DOHH2 (cell line): ENCODE results near the gene FAM221B.

Source experiments
- EZH2phosphoT487 ChIP-seq: fragments of 200-600 bp; sonication (generic); IDR thresholded peaks from 2 replicates; pipeline ENCODE4 v1.6.1; 2017; ENCODE audit warnings: borderline replicate concordance, mild to moderate bottlenecking, antibody characterized with exemption, low read length, moderate library complexity, mixed read lengths
- TF ChIP-seq, protein P1 (sequence below): fragments of 200-600 bp; sonication (generic); IDR thresholded peaks from one replicate; pipeline ENCODE4 v1.5.1; 2014; ENCODE audit warnings: antibody characterized with exemption, mild to moderate bottlenecking, low read depth, low read length; ENCODE audit not compliant: poor library complexity, severe bottlenecking

DNA sequence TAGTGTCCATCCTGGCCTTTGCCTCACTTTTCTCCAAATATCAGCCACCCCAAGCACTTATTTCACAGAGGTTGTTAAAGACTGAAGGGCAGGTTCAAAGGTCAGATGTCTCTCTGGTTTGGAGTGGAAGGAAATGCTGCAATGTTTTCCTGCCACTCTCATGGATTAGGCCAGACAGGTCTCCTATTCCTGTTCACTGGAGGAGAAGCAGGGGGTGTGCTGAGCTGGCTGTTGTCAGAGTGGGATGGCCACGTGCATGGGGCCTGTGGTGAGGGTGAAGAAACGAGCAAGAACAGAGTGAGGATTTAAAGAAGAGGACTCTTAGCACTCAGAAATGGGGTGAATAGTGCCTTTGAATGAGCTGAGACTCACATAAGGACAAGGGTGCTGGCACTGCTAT is 7.2 kb upstream of the FAM221B start:
- TF ChIP-seq, protein P1, sequence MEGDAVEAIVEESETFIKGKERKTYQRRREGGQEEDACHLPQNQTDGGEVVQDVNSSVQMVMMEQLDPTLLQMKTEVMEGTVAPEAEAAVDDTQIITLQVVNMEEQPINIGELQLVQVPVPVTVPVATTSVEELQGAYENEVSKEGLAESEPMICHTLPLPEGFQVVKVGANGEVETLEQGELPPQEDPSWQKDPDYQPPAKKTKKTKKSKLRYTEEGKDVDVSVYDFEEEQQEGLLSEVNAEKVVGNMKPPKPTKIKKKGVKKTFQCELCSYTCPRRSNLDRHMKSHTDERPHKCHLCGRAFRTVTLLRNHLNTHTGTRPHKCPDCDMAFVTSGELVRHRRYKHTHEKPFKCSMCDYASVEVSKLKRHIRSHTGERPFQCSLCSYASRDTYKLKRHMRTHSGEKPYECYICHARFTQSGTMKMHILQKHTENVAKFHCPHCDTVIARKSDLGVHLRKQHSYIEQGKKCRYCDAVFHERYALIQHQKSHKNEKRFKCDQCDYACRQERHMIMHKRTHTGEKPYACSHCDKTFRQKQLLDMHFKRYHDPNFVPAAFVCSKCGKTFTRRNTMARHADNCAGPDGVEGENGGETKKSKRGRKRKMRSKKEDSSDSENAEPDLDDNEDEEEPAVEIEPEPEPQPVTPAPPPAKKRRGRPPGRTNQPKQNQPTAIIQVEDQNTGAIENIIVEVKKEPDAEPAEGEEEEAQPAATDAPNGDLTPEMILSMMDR: no peak
- no peak for TF ChIP-seq EZH2phosphoT487
